HG02571 (cell line): ENCODE measurements around the gene FUT8.
"Not testable (repeated sequence)": the region's sequence is repeated elsewhere in the genome, so short reads cannot be mapped to it uniquely, and the experiment has no call there.

Experiments used
- ATAC-seq: cut with Tn5 transposase; IDR thresholded peaks from one replicate; pipeline ENCODE4 v1.9.1; 2021; ENCODE audit warnings: mild to moderate bottlenecking, moderate library complexity; ENCODE audit not compliant: unreplicated experiment

The FUT8 gene

DNA sequence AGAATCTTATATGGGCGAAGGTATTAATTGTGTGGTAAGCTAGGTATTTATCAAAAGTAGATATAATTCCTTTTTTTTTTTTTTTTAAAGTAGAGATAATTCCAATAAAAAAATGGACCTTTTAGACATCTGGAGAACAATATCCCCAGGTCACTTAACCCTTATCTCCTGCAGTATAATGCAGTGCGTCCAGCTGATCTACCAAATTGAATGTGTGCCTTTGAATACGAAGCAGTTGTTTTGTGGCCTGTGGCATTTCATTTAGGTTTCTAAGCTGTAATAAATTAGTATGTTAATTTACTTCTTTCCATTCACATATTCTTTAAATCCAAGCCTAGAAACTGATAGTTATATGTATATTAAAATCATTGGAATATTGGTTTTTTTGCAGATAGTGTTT, 3.1 kb downstream of the FUT8 start:
- ATAC-seq, result no peak

DNA sequence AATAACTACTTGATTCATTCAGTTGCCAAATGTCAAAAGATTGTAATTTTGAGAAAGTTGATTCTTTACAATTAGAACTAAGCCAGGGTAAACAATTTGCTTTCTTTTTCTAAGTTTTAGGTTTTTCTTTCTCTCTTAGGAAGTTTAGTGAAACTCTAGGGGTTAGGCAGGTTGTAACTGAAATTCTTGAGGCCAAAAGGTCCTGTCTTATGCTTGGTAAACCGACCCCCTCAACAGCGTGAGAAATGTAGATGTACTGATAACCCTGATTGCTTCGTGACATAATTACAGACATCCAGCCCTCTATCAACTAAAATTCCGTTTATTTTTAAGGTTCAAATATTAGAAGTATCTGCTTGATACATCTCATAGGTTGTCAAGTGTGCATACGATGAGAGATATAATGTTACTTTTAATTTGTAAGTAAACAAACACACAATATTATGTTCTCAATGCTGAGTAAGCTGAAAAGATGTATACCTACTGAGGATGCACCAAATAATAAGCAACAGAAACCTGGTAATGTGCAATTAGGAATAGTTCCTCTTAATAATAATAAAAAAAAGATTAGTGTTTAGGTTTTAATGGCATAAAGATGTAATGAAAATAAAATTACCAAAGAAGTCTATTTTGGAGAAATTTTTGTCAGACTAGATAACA, 7.2 kb downstream of the FUT8 start:
- no peak for ATAC-seq

DNA sequence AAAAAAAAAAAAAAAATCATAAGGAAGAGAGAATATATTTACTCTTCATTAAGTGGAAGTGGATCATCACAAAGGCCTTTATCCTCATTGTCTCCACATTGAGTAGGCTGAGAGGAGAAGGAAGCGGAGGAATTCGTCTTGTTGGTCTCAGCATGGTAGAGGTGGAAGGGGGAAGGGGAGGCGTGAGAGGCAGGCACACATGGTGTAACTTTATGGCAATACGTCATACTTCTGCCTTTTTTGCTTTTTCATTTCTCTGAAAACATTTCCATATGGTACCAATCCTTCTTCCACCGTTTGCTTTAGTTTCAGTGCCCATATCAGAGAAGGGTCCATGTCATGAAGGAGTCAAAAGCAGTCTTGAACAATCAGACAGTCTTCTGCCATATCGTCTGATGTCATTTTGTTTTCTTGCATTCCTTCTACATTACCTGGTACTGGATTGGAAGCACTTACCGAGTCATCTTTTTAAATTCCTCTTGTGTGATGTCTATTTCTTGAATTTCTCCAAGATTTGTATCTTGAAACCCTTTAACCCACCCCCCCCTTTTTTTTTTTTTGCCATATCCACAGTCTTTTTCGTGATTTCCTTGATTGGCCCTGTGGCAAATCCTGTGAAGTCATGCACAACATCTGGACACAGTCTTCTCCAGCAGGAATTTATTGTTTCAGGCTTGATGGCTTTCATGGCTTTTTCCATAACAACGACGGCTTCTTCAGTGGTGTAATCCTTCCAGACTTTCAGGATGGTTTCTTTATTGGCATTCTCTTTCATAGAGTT, 8.9 kb downstream of the FUT8 start:
- no peak for ATAC-seq

DNA sequence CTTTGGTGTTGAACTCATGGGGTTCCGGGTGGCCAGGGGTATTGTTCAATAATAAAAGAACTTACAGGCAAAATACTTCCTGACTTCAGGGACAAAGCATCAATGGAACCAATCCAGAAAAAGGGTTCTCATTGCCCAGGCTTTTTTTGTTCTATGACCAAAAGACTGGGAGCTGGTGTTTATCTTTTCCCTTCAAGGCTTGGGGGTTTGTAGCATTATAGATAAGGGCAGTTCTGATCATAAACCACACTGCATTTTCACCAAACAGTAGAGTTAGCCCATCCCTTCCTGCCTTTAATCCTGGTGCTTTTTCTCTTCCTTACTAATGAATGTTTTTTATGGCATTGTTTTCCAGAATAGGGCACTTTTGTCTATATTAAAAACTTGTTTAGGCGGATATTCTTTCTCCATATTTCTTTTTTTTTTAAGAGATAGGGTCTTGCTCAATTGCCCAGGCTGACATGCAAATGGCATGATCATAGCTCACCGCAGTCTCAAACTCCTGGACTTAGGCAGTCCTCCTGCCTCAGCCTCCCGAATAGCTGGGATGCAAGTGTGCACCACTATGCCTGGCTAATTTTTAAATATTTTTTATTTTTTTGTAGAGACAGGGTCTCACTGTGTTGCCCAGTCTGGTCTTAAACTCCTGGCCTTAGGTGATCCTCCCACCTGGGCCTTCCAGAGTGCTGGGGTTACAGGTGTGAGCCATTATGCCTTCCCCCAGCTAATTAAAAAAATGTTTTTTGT, 9.7 kb downstream of the FUT8 start:
- no peak for ATAC-seq

DNA sequence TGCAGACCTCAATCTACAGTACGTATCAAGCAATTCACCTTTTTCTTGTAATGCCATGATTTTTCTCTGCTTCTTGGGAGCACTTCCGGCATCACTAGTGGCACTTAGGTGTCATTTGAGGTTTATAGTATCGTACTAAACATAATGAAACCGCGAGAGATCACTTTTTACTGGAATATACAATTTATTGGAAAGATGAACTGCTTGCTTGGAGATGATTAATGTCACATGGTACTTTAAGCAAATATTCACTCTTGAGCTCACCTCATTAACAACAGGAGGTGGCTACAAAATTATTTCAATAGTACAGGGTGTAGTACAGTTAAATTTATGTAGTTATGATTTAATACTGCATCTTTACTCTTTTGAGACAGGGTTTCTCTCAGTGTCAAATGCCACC, 11.5 kb downstream of the FUT8 start:
- ATAC-seq, result no peak

DNA sequence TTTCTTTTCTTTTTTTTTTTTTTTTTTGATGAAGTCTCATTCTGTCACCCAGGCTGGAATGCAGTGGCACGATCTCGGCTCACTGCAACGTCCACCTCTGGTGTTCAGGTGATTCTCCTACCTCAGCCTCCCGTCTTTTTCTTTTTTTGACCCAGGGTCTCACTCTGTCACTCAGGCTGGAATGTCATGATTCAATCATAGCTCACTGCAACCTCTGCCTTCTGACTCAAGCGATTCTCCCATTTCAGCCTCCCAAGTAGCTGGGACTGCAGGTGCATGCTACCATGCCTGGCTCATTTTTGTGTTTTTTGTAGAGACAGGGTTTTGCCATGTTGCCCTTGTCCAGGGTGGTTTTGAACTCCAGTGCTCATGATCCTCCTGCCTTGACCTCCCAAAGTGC, 12.0 kb downstream of the FUT8 start:
- no peak for ATAC-seq

DNA sequence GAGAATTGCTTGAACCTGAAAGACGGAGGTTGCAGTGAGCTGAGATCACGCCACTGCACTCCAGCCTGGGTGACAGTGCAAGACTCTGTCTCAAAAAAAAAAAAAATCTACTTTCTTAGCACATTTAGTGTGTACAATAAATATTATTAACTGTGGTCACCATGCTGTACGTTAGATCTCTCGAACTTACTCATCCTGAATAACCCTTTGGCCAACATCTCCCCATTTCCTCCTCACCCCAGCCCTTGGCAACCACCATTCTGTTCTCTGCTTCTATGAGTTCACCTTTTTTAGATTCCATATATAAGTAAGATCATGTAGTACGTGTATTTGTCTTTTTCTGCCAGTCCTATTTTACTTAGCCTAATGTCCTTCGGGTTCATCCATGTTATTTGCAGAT, 13.4 kb downstream of the FUT8 start:
- ATAC-seq, result no peak

DNA sequence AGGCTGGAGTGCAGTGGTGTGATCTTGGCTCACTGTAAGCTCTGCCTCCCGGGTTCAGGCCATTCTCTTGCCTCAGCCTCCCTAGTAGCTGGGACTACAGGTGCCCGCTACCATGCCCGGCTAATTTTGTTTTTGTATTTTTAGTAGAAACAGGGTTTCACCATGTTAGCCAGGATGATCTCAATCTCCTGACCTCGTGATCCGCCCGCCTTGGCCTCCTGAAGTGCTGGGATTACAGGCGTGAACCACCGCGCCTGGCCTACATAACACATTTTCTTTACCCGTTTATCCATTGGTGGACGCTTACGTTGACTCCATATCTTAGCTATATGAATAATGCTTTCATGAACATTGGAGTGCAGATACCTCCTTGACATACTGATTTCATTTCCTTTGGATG, 14.4 kb downstream of the FUT8 start:
- not testable (repeated sequence) for ATAC-seq

DNA sequence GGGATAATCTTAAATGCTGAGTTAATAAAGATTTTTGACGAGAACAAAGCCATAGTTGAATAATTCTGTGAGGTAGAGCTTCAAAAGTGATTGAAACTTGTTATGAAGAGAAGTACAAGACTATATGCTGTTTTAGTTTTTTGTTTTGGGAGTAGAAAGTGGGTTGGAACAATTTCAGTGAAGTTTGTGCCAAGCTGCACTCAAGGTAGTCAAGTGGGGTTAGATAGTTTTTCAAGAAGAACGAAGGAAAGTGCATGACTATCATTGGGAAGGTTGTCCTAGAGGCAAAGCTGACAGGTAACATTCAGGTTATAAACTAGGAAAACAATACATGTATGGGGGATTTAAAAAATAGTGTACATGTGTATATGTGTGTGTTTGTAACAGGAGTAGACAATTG, 16.2 kb downstream of the FUT8 start:
- no peak for ATAC-seq

DNA sequence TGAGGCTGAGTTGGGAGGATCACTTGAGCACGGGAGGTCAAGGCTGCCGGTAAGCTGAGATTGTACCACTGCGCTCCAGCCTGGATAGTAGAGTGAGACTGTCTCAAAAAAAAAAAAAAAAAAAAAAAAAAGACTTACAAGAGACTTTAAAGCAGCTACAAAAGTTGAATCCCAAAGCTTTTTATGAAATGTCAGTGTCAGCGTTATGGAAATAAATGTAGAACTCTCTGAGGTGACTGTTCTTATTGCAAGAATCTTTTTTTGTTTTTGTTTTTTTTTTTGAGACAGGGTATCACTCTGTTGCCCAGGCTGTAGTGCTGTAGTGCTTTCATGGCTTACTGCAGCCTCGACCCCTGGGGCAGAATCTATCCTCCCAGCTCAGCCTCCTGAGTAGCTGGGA, 17.2 kb downstream of the FUT8 start:
- no peak for ATAC-seq

DNA sequence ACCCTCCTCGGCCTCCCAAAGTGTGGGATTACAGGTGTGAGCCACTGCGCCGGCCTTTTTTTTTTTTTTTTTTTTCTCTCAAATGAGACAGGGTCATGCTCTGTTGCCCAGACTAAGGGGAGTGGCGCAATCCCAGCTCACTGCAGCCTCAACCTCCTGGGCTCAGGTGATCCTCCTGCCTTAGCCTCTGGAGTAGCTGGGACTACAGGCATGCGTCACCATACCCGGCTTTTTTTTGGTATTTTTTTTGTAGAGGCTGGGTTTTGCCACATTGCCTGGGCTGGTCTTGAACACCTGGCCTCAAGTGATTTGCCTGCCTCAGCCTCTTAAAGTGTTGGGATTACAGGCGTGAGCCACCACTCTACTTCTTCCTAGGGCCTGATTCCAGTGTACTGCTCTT, 18.7 kb downstream of the FUT8 start:
- ATAC-seq, result no peak

DNA sequence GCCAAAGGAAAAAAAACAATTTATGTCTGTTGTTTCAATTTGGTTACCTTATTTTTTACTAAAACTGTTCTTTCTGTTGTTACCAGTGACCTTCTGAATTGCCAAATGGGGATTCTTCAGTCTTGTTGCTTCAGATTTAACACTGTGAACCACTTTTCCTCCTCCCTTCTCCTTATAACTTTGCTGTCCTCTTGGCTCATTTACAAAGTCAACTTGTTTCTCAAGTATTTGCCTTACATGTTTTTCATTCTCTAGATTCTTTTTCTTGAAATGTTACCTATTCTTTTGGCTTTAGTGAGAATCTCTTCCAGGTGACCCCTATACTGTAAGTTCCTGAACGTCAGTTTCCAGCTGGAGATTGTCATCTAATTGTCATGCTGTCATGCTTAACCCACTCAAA, 19.4 kb downstream of the FUT8 start:
- ATAC-seq, result no peak

DNA sequence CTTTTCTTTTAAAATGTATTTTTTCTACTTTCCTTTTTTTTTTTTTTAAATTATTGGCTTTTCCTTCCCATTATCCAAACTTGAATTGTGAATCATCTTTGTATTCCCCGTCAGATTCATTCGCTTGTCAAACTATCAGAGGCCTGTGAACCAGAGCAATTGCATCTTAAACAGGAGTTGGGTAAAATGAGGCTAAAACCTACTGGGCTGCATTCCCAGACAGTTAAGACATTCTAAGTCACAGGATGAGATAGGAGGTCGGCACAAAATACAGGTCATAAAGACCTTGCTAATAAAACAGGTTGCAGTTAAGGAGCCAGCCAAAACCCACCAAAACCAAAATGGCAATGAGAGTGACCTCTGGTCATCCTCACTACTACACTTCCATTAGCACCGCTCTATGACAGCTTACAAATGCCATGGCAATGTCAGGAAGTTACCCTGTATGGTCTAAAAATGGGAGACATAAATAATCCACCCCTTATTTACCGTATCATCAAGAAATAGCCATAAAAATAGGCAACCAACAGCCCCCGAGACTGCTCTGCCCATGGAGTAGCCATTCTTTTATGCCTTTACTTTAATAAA, 19.9 kb downstream of the FUT8 start:
- no peak for ATAC-seq

DNA sequence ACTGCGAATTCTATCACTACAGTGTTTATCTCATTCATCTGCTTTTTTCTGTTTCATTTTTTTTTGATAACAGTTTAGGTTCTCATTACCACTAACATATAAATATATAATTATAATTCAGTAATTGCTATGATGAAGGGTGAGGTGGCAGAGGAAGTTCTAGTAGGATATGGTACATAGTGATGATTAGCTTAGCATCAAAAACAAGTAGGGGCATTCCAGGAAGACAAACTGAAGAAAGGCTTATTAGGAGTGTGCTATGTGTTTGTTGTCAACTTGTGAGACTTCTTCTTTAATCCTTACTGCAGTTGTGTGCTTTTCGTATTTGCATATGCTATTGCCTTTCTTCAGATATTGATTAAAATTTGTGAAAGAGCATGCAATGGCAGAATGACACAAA, 20.6 kb downstream of the FUT8 start:
- no peak for ATAC-seq

DNA sequence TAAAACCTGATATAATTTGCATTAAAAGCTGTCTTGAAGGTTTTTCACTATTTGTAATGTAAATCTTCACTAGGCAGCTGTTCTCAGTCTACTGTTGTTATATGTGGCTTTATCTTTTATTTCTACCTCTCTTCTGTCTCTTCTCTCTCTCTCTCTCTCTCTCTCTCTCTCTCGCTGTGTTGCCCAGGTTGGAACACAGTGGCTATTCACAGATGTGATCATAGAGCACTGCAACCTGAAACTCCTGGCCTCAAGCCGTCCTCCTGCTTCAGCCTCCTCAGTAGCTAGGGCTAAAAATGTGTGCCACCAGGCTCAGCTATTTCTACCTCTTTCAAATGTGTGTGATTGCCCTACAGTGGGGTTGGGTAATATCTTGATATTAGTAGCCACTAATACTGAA, 21.1 kb downstream of the FUT8 start:
- ATAC-seq, result no peak

DNA sequence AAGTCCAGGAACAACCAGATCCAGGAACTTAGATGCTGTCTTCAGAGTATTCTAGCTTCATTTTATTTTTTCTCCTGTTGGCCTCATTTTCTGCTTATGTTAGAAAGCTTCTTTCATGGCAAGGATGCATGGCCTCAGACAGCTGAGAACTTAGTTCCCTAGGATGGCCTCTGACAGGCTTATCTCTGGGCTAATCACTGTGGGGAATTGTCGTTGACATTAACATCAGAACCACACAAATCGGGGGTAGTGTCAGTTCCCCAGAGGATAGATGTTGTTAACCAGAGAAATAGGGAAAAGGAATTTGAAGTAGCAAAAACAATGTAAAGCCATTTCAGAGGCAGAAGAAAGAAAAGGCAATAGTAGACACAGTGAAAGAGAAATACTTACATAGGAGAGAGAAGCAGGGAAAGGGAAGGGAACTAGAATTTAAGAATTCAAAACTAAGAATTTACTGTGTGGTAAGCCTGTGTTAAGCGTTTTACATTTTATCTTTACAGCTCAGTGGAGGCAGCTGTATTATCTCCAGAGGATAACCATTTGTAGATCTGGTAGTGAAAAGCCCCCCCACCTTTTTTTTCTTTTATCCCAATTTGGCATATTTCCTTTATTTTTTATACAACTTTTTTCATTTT, 21.8 kb downstream of the FUT8 start:
- ATAC-seq, result no peak

DNA sequence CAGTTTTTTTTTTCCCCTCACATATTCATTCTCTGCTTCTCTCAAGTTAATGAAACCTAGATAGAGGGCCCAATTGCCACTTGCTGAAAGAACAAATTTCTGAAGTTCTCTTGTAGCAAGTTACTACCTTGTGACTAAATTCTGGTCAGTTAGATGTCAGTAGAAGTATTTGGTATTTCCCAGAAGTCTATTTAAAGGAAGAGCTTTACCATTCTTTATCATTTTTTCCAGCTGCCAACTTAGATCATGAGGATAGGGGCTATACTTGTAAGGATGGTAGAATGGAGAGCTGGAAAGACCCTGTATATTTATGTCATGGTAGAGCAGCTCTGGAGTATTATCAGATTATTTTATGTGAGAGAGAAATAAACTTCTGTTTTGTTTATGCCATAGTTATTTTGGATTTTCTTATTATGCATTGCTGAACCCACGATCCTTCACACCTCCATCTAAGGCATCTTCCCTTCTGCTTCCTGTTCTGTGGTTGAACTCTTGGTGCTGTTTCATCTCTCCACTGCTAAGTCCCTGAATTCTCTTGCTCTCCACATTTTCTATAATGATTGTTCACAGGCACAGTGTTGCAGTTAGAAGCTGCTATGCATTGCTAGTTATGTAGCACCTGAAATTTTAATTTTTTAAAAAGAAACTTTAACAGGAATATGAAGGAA, 25.9 kb downstream of the FUT8 start:
- ATAC-seq, result no peak

DNA sequence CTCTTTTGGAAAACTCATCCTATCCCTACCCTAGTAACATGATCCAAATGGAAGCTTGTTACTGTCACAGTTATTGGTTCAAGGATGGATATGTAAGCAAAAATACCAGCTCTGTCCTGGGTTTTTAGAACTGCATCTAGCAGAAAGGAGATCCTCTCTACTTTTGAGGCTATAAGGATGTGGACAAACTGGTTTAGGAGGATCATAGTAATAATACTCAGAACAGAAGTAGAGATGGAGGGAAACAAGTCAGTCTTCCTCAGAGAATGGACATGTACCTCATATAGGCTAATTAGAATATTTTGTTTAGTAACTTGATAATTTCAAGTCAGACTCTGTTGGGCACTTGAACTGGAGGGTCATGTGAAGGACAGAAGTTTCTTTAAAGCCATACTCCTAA, 26.6 kb downstream of the FUT8 start:
- ATAC-seq, result no peak

DNA sequence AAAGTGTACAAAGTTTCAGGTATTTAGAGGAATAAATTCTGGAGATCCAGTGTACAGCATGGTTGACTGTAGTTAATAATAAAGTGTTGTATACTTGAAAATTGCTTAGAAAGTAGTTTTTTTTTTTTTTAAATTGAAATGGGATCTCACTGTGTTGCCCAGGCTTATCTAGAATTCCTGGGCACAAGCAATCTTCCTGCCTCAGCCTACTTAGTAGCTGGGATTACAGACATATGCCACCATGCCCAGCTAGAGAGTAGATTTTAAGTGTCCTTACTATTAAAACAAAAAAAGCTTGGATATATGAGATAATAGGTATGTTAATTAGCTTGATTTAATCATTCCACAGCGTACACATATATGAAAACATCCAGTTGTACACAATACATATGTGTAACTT, 27.7 kb downstream of the FUT8 start:
- no peak for ATAC-seq

DNA sequence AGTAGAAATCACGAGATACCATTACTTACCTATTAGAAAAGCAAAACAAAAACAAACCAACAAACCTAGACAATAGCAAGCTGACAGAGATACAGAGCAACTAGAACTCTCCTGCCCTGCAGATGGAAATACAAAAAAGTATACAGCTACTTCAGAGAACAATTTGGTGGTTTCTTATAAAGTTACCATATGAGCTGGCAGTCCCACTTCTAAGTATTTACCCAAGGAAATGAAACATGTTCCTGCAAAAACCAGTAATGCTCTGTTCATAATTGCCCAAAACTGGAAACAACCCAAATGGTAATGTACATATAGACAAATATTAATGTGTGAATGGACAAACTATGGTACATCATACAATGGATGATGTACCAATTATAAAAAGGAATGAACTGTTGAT, 31.7 kb downstream of the FUT8 start:
- ATAC-seq, result no peak

DNA sequence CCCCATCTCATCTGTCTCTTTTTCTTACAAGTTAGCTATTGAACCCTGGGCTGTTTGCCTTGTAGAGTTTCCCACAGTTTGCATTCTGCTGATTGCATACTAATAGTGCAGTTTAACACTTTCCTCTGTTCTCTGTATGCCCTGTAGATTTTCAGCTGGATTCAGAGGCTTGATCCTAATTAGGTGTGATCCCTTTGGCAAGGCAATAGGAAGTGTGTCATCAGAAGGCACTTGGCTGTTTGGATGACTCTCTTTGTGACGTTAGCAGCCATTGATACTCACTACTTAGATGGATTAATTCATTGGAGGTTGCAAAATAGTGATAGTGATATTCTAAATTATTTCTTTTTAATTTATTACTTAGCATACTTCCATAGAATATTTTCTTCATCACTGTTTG, 33.6 kb downstream of the FUT8 start:
- no peak for ATAC-seq
